Astrocyte (in vitro differentiated cells and primary cell): ENCODE measurements around the gene NHLH1. TPM values are rescaled to one million over a fixed set of nuclear protein-coding genes. Genes with fewer than 3 reads are reported as not detected.

Source experiments
- DNase-seq: peaks from one replicate; pipeline ENCODE4 v3.0.0-alpha.2; 2010; ENCODE audit warnings: low read depth
- FAIRE-seq: peaks from 2 replicates; lab custom pipeline; 2011; peaks lifted over from hg19 to GRCh38; lab: Jason Lieb, UNC
- H2AFZ ChIP-seq: 2 replicates; pipeline ENCODE4 v1.6.0; 2012; ENCODE audit warnings: low read depth, low read length, inconsistent platforms
- H3K27ac ChIP-seq: 2 replicates; pipeline ENCODE4 v1.5.1; 2011; ENCODE audit warnings: low read depth, low read length, inconsistent platforms
- H3K27me3 ChIP-seq: 2 replicates; pipeline ENCODE4 v1.6.0; 2011; ENCODE audit warnings: low read length, inconsistent platforms; ENCODE audit not compliant: insufficient read depth
- H3K36me3 ChIP-seq: 2 replicates; pipeline ENCODE4 v1.5.1; 2011; ENCODE audit warnings: low read length, inconsistent platforms; ENCODE audit not compliant: insufficient read depth
- H3K4me1 ChIP-seq: 2 replicates; pipeline ENCODE4 v1.5.1; 2011; ENCODE audit warnings: low read length, inconsistent platforms; ENCODE audit not compliant: insufficient read depth
- H3K4me2 ChIP-seq: 2 replicates; pipeline ENCODE4 v1.6.0; 2012; ENCODE audit warnings: low read length, inconsistent platforms
- H3K4me3 ChIP-seq: 2 replicates; pipeline ENCODE4 v1.5.1; 2011; ENCODE audit warnings: low read depth, mild to moderate bottlenecking, low read length, inconsistent platforms; ENCODE audit not compliant: insufficient read depth
- H3K79me2 ChIP-seq: 2 replicates; pipeline ENCODE4 v1.6.0; 2012; ENCODE audit warnings: mild to moderate bottlenecking, low read length, inconsistent platforms; ENCODE audit not compliant: insufficient read depth
- H3K9ac ChIP-seq: 2 replicates; pipeline ENCODE4 v1.6.0; 2012; ENCODE audit warnings: mild to moderate bottlenecking, low read length, inconsistent platforms
- H3K9me3 ChIP-seq: 2 replicates; pipeline ENCODE4 v1.5.1; 2012; ENCODE audit warnings: low read depth, mild to moderate bottlenecking, low read length, inconsistent platforms; ENCODE audit not compliant: insufficient read depth
- H4K20me1 ChIP-seq: 2 replicates; pipeline ENCODE4 v1.6.0; 2012; ENCODE audit warnings: low read length, inconsistent platforms; ENCODE audit not compliant: insufficient read depth
- H3K27ac Mint-ChIP-seq: one replicate; pipeline ENCODE4 v1.8.0; 2021; ENCODE audit warnings: mild to moderate bottlenecking, mixed read lengths; ENCODE audit not compliant: unreplicated experiment
- H3K27me3 Mint-ChIP-seq: one replicate; pipeline ENCODE4 v1.8.0; 2021; ENCODE audit warnings: low read depth, mixed read lengths; ENCODE audit not compliant: unreplicated experiment
- H3K36me3 Mint-ChIP-seq: one replicate; pipeline ENCODE4 v1.8.0; 2021; ENCODE audit warnings: low read depth, mixed read lengths; ENCODE audit not compliant: unreplicated experiment
- H3K4me1 Mint-ChIP-seq: one replicate; pipeline ENCODE4 v1.8.0; 2021; ENCODE audit warnings: low read depth, mixed read lengths; ENCODE audit not compliant: unreplicated experiment
- H3K4me3 Mint-ChIP-seq: one replicate; pipeline ENCODE4 v1.8.0; 2021; ENCODE audit warnings: mild to moderate bottlenecking, moderate library complexity, mixed read lengths; ENCODE audit not compliant: unreplicated experiment
- H3K9me3 Mint-ChIP-seq: one replicate; pipeline ENCODE4 v1.8.0; 2021; ENCODE audit warnings: mild to moderate bottlenecking, mixed read lengths; ENCODE audit not compliant: unreplicated experiment
- CTCF ChIP-seq: IDR thresholded peaks from 2 replicates; pipeline ENCODE4 v1.5.1; 2011; ENCODE audit warnings: low read depth, mild to moderate bottlenecking, inconsistent platforms, low read length, moderate library complexity; ENCODE audit not compliant: insufficient read depth
- EZH2 ChIP-seq: IDR thresholded peaks from 2 replicates; pipeline ENCODE4 v1.6.1; 2012; ENCODE audit warnings: mild to moderate bottlenecking, low read length, inconsistent platforms; ENCODE audit not compliant: insufficient read depth
- total RNA-seq: library from RNA; stranded (reverse); gene quantifications from 2 replicates; pipeline ENCODE4 v1.2.1, GENCODE V29; 2021

NHLH1 gene
- total RNA-seq, 1 donor from 2014 or later: 0.70 TPM

GRCh38 chr1:160410406-160411005, 43.6 kb downstream of the NHLH1 start:
- no peak overlapping the region for H3K4me3 Mint-ChIP-seq
- peak overlapping the region; percentile 16 for H3K27ac Mint-ChIP-seq
- TF ChIP-seq CTCF (no peak), EZH2 (no peak)
- Histone ChIP-seq H3K4me3 (no peak overlapping the region), H2AFZ (peak overlapping the region; percentile 26), H3K9ac (peak overlapping the region; percentile 37), H3K27me3 (no peaks in the 10 kb centered on the region), H3K27ac (no peak overlapping the region), H3K9me3 (no peaks in the 10 kb centered on the region), H3K36me3 (no peaks in the 10 kb centered on the region), H4K20me1 (peaks cover 6% of the 10 kb centered on the region), H3K79me2 (peaks cover 14% of the 10 kb centered on the region), H3K4me2 (peak overlapping the region; percentile 37), H3K4me1 (peaks cover 17% of the 10 kb centered on the region)
- FAIRE-seq: no peak
- peaks cover 6% of the 10 kb centered on the region for H3K36me3 Mint-ChIP-seq
- no peaks in the 10 kb centered on the region for H3K27me3 Mint-ChIP-seq
- H3K4me1 Mint-ChIP-seq: peaks cover 37% of the 10 kb centered on the region
- DNase-seq: peak; percentile 56
- H3K9me3 Mint-ChIP-seq: peaks cover 2% of the 10 kb centered on the region

DNA sequence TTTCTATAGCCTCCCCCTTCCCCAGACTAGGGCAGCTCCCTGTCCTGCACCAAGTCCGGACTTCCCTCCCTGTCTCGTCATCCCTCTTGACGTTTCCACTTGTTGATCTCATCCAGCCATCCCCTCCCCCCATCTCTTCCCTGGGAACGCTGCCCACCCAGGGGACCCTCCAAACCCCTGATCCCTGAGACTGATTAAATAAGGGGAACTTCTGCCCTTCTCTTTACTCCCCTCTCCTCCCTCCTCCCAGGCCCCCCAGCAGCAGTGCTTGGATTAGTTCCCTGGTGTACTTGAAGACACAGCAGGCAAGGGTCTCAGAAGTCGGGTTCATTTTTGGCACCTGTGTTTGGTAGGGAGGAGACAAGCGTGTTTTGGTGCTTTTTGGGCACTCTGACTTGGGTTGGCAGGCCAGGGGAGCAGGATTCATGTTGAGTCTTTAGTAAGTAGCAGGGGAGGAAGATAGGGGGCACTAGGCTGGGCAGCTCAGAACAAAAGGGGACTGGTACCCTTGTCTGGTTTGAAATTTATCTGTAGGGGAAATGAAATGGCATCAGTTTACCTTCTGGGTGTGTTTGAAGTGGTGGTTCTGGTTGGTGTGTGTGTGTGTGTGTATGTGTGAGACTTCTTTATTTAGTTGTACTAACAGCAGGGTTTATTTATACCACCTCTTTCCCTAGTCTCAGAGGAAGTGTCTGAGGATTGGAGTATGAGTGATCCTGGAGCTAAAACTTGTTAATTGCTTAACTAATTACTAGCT, 44.6 kb downstream of the NHLH1 start:
- no peak overlapping the region for H3K27ac ChIP-seq
- peaks cover 17% of the 10 kb centered on the region for H3K4me1 ChIP-seq
- no peak overlapping the region for H3K4me3 ChIP-seq
- H3K9me3 ChIP-seq: no peaks in the 10 kb centered on the region
- TF ChIP-seq EZH2 (no peak), CTCF (no peak)
- no peak for FAIRE-seq
- Mint-ChIP-seq H3K4me1 (peaks cover 35% of the 10 kb centered on the region), H3K27me3 (no peaks in the 10 kb centered on the region), H3K4me3 (no peak overlapping the region), H3K9me3 (peaks cover 2% of the 10 kb centered on the region), H3K27ac (peak overlapping the region; percentile 16), H3K36me3 (peaks cover 7% of the 10 kb centered on the region)
- H3K4me2 ChIP-seq: no peak overlapping the region
- H3K36me3 ChIP-seq: no peaks in the 10 kb centered on the region
- H3K79me2 ChIP-seq: peaks cover 14% of the 10 kb centered on the region
- no peaks in the 10 kb centered on the region for H3K27me3 ChIP-seq
- H3K9ac ChIP-seq: no peak overlapping the region
- DNase-seq: no peak
- H2AFZ ChIP-seq: no peak overlapping the region
- H4K20me1 ChIP-seq: peaks cover 6% of the 10 kb centered on the region

DNA sequence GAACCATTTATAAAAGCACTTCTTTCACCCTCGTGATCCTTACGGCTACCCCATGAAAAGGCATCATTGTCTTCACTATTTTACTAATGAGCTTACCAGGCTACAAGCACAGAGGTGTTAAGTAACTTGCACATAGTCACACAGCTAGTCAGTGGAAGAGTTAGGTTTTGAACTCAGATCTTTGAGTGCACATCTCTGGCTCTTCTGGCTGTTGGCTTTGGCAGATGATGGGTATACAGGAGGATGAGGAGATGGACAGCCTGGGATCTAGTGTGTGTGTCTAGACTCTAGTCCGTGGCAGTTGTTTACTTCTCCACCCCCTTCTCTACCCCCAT, 45.1 kb downstream of the NHLH1 start:
- Histone ChIP-seq H3K4me3 (no peak overlapping the region), H3K27me3 (no peaks in the 10 kb centered on the region), H3K79me2 (peaks cover 14% of the 10 kb centered on the region), H3K27ac (no peak overlapping the region), H4K20me1 (peaks cover 6% of the 10 kb centered on the region), H3K36me3 (no peaks in the 10 kb centered on the region), H3K4me1 (peaks cover 17% of the 10 kb centered on the region), H3K9me3 (no peaks in the 10 kb centered on the region), H2AFZ (no peak overlapping the region), H3K4me2 (no peak overlapping the region), H3K9ac (no peak overlapping the region)
- H3K36me3 Mint-ChIP-seq: peaks cover 8% of the 10 kb centered on the region
- DNase-seq (no peak), FAIRE-seq (no peak)
- H3K4me1 Mint-ChIP-seq: peaks cover 35% of the 10 kb centered on the region
- H3K9me3 Mint-ChIP-seq: peaks cover 2% of the 10 kb centered on the region
- H3K27ac Mint-ChIP-seq: no peak overlapping the region
- no peaks in the 10 kb centered on the region for H3K27me3 Mint-ChIP-seq
- TF ChIP-seq CTCF (no peak), EZH2 (no peak)
- no peak overlapping the region for H3K4me3 Mint-ChIP-seq
